Astrocyte of the hippocampus (primary cell): Measurements from ENCODE around the gene ZBTB24.
A peak's percentile ranks its signal among the peaks of the same experiment; 100 is the strongest.

Source experiments
- DNase-seq: peaks from one replicate; pipeline ENCODE4 v3.0.0; 2011; ENCODE audit warnings: low read depth, low spot score

ZBTB24 gene

DNA sequence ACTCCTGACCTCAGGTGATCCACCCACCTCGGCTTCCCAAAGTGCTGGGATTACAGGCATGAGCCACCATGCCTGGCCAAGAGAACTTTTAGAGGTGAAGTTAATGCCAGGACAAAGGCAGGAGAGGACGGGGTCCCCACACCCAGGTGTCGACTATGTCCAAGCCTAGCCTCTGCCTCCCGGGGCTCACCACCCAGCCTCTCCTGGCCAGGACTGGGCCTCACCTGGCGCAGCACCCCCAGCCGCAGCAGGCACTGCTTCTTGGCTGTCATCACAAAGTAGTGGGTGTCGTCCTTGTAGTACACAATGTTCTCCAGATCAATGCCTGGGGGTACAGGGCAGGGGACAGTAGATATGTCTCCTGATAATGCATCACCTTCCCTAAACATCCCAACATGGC lies 31.6 kb downstream of the ZBTB24 start:
- DNase-seq: no peak

DNA sequence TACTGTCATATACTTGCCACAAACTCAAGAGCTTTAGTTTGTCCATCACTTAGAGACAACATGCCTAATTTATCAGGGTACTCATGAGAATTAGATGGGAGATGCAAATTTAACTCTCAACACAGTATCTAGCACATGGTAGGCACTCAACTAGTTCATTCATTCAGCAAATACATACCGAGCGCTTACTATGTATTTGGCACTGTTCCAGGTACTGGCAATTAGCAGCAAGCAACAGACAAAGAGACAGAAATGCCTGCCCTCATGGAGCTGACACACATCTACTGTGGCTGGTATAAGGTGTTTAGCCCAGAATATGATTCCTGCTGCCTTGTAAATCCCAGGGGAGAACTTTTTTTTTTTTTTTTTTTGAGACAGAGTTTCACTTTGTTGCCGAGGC lies 32.2 kb downstream of the ZBTB24 start:
- no peak for DNase-seq

DNA sequence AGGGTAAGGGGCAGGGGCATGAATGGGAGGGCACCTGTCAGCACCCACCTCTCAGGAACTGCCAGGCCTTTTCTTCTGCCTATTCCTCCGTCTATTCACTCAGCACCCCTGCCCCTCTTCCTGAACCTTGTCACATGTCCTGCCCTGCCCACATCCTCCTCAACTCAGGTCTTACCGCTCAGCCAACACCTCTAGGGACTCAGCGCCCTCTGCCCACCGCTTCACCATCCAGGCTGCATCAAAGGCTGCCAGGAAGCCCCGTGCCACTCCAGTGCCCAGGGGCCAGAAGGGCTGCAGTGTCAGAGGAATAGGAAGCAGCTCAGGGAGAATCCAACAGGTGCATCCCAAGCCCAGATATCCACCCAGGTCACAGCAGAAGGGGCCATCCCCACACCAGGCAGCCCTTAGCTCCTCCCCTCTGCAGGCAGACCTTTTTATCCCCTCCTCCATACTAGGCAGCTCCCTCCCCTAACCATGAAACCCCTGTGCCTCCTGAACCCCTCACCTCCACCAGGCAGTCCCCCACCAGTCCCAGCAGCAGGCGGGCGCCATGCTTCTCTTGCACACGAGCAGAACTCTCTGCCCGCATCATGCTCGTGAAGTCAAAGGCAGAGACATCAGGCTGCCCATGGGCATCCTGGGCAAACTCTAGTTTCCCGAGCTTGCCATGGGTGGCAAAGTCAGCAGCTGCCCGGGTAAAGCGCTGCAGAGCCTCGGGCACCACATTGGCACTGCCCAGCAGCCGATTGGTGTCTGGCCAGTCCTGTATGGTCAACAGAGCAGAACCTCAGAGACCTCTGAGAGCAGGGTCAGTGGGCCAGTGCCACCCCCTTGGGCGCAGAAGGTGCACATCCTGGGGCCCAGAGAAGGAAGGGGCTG lies 33.0 kb downstream of the ZBTB24 start:
- no peak for DNase-seq

DNA sequence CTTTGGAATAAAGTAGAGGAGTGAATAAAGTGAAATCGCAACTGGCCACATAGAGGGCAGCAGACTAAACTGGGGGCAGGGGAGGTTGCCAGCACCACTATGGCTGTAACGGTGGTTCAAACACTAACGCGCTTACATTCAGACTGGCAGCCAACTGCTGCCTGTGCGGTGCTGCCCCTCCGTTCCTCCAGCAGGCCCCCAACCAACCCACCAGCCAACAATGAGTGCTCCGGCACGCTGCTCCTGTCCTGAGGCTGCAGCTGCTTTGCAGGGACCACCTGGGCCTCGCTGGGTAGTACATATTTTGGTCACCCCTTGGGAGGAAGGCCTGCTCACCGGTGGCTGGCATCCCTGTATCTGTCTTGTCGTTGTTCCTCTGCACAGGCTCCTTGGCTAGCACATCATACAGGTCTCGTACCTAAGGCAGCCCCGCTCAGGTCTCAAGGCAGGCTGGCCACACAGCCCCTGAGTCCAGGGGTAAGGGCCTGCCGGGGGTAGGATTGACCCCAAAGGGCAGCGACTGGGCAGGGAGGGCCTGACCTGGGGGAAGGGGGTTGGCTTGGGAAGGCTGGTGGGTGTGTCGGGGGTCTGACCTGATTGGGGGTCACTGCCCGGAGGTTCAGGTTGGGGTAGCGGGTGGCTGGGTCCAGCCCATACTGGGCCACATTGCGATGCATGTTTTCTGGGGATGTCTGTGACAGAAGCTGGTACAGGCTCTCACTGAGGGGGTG lies 33.8 kb downstream of the ZBTB24 start:
- DNase-seq: no peak

DNA sequence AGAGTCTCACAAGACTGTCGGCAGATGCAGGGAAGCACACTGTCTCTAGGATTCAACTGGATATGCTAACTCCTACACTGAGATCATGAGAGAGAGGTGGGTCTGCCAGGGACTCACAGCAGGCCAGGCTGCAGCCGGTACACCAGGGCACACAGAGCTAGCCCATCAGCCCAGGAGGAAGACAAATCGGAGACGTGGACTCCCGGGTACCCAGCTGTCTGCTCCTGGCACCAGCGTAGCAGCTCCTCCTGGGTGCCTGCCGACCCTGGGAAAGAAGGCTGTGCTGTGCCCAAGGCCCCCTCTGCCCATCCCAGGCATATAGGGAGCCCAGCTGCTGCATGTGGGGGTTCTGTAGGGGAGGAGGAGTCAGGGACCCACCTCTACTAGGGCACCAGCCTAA lies 34.4 kb downstream of the ZBTB24 start:
- no peak for DNase-seq

DNA sequence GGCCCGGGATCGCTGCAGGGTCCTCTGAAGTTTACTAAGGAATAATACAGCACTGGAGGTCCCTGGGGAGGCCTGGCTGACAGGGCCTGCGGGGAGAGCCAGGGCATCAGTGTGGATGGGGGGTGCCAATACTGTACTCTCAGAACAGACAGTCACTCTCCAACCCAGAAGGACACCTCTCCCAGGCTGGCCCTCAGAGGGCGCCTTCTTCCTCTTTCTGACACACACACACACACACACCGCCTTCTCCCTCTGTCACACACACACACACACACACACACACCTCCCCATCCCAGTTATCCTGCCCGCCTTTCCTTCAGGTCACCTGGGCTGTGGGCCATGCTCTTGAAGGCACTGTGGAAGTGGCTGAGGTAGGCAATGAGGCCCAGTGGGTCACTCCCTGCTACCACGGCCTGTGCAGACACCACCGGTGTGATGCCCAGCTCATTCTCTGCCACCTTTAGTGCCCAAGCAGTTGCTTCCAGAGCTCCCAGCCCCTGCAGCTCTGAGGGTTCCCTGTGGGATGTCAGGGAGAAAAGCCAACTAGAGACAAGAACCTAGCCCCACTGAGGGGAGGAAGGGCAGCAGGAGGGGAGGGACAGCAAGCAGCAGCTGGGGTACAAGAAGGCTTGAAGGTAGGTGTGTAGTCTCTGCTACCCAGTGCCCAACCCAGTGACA lies 35.0 kb downstream of the ZBTB24 start:
- DNase-seq: no peak

DNA sequence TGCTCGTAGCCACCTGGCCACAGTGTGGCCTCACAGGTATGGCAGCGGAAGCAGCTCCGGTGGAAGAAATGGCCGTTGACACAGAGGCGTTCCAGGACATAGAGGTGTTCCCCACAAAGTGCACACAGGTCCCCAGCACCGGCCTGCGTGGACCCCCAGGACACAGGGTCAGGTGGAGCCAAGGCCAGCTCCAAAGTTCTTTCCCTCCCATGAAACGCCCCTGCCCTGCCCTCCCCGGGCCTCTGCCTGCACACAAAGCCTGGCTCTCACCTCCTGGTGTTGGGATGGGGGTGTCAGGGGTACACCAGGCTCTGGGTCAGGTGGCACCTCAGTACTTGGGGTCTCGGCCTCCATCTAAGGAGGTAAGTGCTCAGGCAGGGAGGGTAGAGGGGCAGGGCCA lies 35.9 kb downstream of the ZBTB24 start:
- DNase-seq: no peak

DNA sequence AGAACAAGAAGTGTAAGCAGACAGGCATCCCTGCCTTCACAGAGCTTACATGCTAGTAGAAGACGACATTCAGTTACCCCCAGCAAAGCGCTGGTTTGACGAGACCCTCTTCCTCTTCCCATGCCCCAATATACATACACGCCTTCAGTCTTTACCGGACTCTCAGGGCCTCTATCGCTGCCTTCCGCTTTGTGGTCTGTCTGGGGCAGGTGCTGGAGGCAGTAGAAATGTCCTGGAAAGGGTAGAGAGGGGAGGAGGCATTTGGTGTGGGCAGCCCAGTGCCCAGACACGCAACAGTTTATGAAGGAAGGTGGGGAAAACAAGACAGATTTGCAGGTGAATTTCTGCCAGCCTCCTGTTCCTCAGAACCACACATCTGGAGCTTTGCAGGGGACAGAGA lies 36.5 kb downstream of the ZBTB24 start:
- DNase-seq: no peak

DNA sequence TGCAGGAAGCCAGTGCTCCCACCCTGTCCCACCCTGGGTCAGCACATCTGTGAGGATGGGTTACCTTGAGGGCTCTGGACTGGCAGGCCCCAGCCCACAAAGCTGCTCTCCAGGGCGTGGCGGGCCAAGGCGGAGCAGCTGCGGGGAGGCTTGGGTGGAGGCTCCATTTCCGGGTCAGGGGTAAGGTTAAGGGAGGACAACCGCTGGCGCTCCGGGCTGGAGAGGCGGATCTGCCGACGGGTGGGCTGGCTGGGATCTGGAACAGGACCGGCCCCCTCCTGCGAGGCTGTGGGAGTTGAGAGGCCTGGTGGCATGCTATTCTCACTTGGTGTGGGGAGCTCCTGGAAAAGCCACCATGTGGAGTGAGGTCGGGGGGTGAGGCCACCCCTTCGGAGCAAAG lies 36.9 kb downstream of the ZBTB24 start:
- no peak for DNase-seq

DNA sequence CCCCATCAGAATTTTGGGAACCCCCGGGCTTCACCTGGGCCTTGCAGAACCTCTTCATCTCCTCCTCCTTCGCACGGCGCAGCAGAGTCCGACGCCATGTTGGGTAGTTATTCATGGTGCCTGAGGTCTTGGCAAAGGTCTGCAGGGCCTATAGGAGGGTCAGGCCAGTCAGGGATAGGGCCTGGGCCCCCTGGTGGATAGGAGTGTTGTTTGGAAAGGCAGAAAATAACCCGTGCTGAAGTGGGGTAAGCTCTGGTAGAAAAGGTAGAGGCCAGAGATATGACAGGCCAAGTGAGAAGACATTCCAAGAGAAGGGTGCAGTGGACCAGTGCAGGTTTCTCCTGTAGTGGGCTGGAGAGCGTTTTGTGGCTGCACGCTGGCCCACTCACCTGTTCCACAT lies 37.6 kb downstream of the ZBTB24 start:
- no peak for DNase-seq

DNA sequence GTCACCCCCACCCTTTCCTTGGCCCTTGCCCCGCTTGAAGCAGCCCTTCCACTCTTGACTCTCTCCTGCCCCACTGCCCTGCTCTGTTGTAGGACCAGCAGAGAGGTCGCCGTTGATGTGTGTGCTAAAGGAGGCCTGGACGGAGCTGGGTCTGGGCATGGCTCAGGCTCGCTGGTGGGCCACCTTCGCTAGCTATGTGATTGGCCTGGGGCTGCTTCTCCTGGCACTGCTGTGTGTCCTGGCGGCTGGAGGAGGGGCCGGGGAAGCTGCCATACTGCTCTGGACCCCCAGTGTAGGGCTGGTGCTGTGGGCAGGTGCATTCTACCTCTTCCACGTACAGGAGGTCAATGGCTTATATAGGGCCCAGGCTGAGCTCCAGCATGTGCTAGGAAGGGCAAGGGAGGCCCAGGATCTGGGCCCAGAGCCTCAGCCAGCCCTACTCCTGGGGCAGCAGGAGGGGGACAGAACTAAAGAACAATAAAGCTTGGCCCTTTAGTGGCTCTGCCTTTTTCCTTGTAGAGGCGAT lies 39.5 kb downstream of the ZBTB24 start:
- DNase-seq: no peak

DNA sequence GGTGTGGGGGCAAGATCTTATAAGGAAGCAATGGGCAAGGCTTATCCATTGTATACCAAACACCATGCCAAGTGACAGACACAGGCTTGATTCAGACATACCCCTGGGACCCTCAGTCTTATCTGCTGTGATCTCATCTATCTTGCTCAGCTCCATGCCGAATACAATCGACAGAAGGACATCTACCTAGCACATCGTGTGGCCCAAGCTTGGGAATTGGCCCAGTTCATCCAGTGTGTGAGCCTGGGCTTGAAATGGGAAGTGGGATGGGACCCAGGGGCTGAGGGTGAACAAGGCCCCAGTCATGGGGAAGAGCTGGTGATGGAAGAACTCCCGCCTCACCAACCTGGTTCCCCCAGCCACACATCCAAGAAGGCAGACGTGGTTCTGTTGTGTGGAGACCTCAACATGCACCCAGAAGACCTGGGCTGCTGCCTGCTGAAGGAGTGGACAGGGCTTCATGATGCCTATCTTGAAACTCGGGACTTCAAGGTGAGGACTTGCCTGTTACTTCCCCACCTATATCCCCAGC lies 40.6 kb downstream of the ZBTB24 start:
- no peak for DNase-seq

DNA sequence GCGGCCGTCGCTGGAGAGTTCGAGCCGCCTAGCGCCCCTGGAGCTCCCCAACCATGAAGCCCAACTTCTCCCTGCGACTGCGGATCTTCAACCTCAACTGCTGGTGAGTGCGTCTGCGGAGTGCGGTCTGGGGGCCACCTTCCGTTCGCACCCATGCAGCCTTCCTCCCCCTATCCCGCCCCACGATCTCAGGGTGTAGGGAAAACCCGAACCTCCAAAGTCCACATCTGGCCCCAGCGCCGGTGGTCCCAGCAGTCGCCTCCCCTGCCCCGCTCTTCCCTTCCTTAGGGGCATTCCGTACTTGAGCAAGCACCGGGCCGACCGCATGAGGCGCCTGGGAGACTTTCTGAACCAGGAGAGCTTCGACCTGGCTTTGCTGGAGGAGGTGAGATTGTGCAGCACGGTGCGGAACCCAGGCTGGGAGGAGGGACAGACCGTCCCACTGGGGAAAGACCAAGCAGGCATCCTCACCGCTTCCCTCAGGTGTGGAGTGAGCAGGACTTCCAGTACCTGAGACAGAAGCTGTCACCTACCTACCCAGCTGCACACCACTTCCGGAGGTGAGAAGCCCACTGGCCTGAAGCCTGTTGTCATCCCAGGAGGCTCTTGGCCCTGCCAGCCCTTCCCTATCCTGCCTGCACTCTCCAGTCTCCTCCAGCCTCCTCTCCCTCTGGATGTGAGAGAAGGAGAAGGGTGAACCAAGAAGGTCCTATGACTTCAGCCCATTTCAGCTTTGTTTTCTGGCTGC lies 41.8 kb downstream of the ZBTB24 start:
- DNase-seq: peak; percentile 73

DNA sequence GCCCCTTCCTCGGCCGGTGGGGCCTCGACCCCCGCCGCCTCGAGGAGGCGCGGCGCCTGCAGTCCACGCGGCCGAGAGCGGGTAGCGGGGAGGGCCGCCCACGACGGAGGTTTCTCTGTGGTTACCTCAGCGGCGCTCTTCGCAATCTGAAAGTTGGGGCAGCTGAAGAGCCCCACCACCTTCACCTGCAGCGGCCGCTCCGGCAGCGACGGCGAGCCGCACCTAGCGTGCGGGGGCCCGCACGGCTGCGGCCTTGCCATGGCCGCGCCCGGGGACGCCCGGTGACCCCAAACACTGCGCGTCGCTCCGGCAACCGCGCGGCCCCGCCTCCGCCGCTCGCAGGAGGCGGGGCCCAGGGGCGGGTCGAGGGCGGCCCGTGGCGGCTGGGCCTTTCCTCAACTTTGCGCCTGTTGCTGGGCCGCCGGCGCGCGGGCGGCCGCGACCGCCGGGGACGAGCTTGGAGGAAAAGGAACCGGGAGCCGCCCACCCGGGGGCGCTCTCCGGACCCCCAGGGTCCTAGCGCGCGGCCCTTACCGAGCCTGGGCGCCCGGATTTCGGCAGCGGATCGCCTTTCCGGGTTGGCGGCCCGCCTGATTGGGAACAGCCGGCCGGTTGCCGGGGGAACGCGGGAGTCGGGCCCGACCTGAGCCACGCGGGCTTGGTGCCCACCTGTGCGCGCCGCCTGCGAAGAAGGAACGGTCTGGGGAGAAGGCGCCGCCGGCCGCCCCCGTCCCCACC lies 42.5 kb downstream of the ZBTB24 start, which contains the start of the genes PPIL6 and SMPD2:
PPIL6 (minus strand) TSS at position 298 of the 738 bp plus-strand sequence; CDS start at position 260, 38 bp downstream.
SMPD2 (plus strand) TSS at position 394 of the 738 bp plus-strand sequence. CDS start 398 bp downstream, outside the sequence.
- DNase-seq: peak; percentile 97

DNA sequence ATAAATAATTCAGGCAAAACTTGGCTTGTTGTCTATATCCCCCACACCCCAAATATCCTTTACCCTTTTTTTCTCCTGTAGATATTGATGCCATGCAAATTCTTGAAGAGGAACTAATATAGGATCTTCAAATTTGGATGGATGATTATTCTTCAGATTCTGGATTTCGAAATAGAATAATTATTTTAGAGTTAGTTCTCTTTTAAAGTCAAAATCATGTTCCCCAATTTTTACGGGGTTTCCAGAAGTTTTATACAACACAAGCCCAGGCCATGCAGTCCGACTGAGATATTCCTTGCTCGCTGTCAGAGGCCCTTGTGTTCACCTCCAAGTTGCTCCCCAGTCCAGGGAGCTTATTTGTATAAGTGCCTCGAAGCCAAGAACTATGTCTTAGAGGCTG lies 47.0 kb downstream of the ZBTB24 start:
- DNase-seq: no peak

DNA sequence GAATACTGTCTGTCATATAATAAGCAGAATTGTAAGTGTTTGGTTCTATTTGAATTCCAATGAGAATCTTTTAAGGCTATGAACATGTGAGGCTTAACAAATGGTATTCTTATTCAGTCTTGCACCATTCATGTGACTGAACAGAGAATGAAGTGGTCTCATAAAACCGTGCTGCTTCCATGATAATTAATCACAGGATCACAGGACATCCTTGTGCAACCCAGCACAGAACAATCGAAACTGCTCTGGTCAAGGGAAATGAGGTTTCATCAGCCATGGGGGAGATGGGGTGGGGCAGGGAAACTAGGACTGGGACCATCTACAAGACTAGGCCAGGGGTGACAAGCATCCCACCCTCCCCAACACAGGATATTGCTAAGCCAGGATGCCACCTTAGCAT lies 48.6 kb downstream of the ZBTB24 start:
- DNase-seq: no peak

DNA sequence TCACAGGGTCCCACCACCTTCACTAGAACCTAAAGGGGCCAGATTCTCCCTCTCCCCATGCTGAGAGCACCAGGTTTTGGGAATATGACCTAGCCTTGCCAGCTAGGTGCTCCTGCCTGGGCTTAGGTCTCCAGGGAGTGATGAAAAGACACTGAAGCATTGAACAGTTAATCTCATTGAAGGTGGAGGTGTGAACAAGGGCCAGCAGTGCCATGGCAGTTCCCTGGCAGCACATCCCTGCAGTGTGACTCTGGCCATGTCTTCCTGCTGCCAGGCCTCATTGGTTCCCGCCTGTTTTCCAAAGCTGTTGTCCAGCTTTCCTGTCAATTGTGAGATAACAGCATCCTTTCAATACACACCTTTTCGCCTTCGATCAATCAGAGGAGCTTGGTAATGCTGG lies 53.5 kb downstream of the ZBTB24 start:
- no peak for DNase-seq

DNA sequence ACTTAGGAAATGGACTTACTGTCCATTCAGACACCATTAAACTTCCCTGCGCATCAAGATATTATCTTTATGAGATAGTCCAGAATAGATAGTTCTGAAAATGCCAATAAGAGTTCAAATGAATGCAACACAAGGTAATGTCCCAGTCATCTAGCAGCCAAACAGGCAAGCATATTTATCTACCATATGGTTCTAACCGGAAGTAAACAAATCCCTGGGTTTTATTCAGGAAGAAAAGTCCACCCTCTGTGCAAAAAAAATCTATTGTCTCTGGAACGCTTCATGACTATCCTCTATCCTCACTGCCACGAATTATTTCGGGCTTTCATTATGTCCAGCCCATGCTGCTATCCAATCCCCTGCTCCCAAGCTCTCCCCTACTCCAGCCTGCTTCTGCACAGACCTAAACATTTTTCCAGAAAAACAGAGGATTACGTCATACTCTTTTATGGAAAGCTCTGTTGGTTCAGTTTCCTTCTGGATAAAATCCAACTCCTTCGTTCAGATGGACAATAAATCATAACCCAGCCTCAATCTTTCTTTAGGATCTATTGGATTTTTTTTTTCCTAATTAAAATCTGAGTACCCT lies 54.0 kb downstream of the ZBTB24 start:
- no peak for DNase-seq

DNA sequence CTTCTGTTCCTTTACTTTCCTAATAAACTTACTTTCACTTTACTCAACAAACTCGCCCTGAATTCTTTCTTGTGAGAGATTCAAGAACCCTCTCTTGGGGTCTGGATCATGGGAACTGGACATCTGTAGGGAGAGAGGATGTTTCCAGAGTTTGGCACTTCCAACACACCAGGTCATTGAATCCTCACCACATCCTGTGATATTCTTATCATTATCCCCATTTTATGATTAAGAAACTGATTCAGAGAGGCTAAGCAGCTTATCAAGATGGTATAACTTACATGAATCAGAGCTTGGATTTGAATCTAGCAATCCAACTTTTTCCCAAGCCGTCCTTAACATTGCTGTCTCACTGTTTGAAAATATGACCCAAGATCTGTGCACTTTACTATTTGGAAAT lies 58.1 kb downstream of the ZBTB24 start:
- DNase-seq: no peak

DNA sequence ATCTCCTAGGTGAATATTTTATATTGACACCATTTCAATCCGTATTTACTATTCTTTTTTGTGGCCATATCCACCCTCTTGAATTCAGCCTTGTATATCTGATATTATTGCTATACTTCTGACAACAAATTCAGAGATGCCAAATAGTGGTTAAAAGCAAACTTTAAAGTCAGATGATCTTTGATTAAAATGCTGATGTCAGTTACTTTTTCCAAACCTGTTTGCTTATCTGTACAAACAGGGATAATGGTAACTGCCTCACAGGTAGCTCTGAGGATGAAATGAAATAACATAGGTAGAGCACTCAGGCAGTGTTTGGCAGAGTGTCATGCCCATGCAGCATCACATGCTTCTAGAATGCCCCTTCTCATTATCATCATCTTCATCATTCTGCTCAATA lies 61.8 kb downstream of the ZBTB24 start:
- no peak for DNase-seq
